ENCODE data around the gene GGA2.

The GGA2 gene

GRCh38 chr16:23500212-23500861 is 10.0 kb downstream of the GGA2 start:
- no peak for DNase-seq (ENCODE audit: extremely low read depth, insufficient read length)
- TF ChIP-seq, protein P1, sequence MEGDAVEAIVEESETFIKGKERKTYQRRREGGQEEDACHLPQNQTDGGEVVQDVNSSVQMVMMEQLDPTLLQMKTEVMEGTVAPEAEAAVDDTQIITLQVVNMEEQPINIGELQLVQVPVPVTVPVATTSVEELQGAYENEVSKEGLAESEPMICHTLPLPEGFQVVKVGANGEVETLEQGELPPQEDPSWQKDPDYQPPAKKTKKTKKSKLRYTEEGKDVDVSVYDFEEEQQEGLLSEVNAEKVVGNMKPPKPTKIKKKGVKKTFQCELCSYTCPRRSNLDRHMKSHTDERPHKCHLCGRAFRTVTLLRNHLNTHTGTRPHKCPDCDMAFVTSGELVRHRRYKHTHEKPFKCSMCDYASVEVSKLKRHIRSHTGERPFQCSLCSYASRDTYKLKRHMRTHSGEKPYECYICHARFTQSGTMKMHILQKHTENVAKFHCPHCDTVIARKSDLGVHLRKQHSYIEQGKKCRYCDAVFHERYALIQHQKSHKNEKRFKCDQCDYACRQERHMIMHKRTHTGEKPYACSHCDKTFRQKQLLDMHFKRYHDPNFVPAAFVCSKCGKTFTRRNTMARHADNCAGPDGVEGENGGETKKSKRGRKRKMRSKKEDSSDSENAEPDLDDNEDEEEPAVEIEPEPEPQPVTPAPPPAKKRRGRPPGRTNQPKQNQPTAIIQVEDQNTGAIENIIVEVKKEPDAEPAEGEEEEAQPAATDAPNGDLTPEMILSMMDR (IDR thresholded peaks at IDR 0.05; ENCODE audit: insufficient read depth, low read length, poor library complexity, severe bottlenecking), result no peak
- Histone ChIP-seq H3K36me3 (ENCODE audit: control insufficient read depth, insufficient read depth, low read length) (peaks cover 8% of the 10 kb centered on the region), H3K4me3 (replicated peaks; ENCODE audit: low read depth, low read length) (no peak overlapping the region), H3K27me3 (replicated peaks; ENCODE audit: control insufficient read depth, insufficient read depth, low read length) (no peaks in the 10 kb centered on the region)

DNA sequence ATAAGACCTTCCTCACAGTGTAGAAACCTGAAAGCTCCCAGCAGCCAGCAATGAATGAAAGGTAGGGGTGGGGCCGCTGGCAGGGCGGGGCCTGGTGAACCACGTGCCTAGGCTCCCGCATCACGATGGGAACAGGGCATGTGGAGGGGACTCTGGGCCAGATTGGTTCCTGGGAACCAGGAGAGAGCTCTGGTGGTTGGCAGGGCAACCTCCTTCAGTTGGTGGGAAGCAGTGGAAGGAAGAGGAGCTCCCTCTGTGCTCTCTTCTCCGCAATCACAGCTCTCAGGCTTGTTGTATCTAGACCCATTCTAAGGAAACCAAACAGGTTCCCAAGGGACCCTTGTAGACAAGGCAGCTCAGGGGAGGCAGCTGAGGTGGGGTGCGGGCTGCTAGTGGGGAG is 10.5 kb downstream of the GGA2 start:
- no peak for DNase-seq (ENCODE audit: extremely low read depth, insufficient read length)
- Histone ChIP-seq H3K36me3 (ENCODE audit: control insufficient read depth, insufficient read depth, low read length) (peaks cover 9% of the 10 kb centered on the region), H3K27me3 (replicated peaks; ENCODE audit: control insufficient read depth, insufficient read depth, low read length) (no peaks in the 10 kb centered on the region), H3K4me3 (replicated peaks; ENCODE audit: low read depth, low read length) (no peak overlapping the region)
- TF ChIP-seq, protein P1 (IDR thresholded peaks at IDR 0.05; ENCODE audit: insufficient read depth, low read length, poor library complexity, severe bottlenecking), result no peak

GRCh38 chr16:23498863-23499262 is 11.4 kb downstream of the GGA2 start:
- H3K4me3 ChIP-seq (replicated peaks; ENCODE audit: low read depth, low read length), result no peak overlapping the region
- TF ChIP-seq, protein P1 (IDR thresholded peaks at IDR 0.05; ENCODE audit: insufficient read depth, low read length, poor library complexity, severe bottlenecking), result no peak
- DNase-seq (ENCODE audit: extremely low read depth, insufficient read length), result no peak
- H3K27me3 ChIP-seq (replicated peaks; ENCODE audit: control insufficient read depth, insufficient read depth, low read length), result no peaks in the 10 kb centered on the region
- H3K36me3 ChIP-seq (ENCODE audit: control insufficient read depth, insufficient read depth, low read length), result peaks cover 16% of the 10 kb centered on the region

DNA sequence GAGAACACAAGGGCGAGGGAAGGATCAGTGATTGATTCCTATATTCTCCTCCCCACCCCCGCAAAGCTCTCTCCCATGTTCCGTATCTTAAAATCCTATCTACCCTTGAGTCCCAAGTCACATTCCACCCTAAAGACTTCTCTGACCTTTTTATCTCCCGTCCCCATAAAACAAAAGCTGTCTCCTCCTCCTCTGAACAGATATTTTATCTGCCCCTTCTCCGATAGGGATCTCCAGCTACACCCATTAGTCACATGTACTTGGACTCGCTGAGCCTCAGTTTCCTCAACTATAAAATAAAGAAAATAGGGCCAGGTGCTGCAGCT is 12.8 kb downstream of the GGA2 start:
- no peak for DNase-seq (ENCODE audit: extremely low read depth, insufficient read length)
- Histone ChIP-seq H3K4me3 (replicated peaks; ENCODE audit: low read depth, low read length) (no peak overlapping the region), H3K27me3 (replicated peaks; ENCODE audit: control insufficient read depth, insufficient read depth, low read length) (no peaks in the 10 kb centered on the region), H3K36me3 (ENCODE audit: control insufficient read depth, insufficient read depth, low read length) (peaks cover 27% of the 10 kb centered on the region)
- TF ChIP-seq, protein P1 (IDR thresholded peaks at IDR 0.05; ENCODE audit: insufficient read depth, low read length, poor library complexity, severe bottlenecking), result no peak

DNA sequence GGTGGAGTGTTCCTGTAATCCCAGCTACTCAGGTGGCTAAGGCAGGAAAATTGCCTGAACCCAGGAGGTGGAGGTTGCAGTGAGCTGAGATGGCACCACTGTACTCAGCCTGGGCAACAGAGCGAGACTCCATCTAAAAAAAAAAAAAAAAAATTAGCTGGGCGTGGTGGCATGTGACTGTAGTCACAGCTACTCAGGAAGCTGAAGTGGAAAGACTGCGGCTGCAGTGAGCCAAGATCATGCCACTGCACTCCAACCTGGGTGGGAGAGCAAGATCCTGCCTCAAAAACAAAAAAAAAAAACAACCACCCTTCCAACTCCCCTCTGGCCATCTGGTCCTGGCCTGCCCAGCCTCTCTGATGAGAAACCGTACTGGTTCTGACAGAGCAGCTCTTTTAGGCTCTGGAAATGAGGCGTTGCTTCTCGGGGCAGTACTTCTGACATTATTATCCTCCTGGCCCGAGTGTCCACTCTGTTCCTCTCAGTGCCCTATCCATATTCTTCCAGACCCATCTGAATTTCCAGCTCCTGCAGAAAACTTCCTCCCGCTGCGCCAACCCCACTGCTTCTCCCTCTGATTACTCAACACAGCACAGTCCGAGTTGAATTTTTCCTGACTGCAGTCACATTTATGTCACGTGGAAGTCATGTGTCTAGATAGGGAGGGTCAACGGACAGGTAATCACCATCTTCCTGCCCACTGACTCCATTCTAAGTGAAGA is 13.3 kb downstream of the GGA2 start:
- DNase-seq (ENCODE audit: extremely low read depth, insufficient read length), result no peak
- H3K36me3 ChIP-seq (ENCODE audit: control insufficient read depth, insufficient read depth, low read length), result peaks cover 27% of the 10 kb centered on the region
- TF ChIP-seq, protein P1 (IDR thresholded peaks at IDR 0.05; ENCODE audit: insufficient read depth, low read length, poor library complexity, severe bottlenecking), result no peak
- no peaks in the 10 kb centered on the region for H3K27me3 ChIP-seq (replicated peaks; ENCODE audit: control insufficient read depth, insufficient read depth, low read length)
- H3K4me3 ChIP-seq (replicated peaks; ENCODE audit: low read depth, low read length), result no peak overlapping the region

Measured in GM06990 (cell line).